Caki2 (cell line): ENCODE data around the gene APOBR. TPM values are rescaled to one million over a fixed set of nuclear protein-coding genes. Genes with fewer than 3 reads are reported as not detected.
"Not testable (repeated sequence)": the region's sequence is repeated elsewhere in the genome, so short reads cannot be mapped to it uniquely, and the experiment has no call there.

ENCODE experiments used
- DNase-seq: peaks from one replicate; pipeline ENCODE4 v3.0.0-alpha.2; 2015; ENCODE audit warnings: low read depth
- in situ Hi-C: cut with HindIII; loops from 2 replicates; pipeline ENCODE4 v1.10.0; 2016; ENCODE audit warnings: low sequenced_read_pairs, low pct_unique_long_range_greater_than_20kb, mixed read lengths
- total RNA-seq: library from RNA; depleted of rRNA; stranded (reverse); fragments of >200 nt; shearing (Covaris generic); gene quantifications from 2 replicates; pipeline ENCODE4 v1.2.3, GENCODE V29; 2014; ENCODE audit warnings: low replicate concordance

Gene APOBR
- total RNA-seq, 1 experiment from 2014 or later: not detected

DNA sequence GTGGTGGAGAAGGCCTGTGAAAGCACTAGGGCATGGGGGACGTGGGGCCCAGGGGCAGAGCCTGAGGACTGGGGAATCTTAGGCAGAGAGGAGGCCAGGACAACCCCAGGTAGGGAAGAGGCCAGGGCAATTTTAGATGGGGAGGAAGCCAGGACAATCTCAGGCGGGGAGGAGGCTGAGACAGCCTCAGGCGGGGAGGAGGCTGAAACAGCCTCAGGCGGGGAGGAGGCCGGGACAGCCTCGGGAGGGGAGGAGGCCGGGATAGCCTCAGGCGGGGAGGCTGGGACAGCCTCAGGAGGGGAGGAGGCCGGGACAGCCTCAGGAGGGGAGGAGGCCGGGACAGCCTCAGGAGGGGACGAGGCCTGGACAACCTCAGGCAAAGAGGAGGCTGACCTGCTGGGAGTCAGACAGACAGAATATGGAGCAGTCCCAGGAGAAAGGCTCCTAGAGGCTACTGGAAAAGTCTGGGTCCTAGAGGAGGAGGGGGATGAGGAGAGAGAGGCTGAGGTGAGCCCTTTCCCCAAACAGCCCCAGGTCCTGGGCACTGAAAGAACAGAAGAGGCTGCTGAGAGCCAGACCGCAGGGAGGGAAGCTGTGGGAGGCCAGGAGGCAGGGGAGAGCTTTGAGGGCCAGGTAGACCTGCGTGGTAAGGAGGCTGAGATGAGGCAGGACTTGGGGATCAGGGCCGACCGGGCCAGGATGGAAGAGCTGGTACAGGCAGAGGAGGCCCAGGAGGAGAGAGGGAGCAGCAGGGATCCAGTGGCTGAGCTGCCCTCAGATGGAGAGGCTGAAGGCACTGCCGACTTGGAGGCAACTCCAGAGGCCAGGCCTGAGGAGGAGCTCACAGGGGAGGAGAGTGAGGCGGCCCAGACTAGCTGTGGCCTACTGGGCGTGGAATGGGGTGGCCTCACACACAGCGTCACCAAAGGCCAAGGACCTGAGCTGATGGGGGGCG, 1.6 kb downstream of the APOBR start:
- DNase-seq: no peak
- in situ Hi-C loops: no loop called here

DNA sequence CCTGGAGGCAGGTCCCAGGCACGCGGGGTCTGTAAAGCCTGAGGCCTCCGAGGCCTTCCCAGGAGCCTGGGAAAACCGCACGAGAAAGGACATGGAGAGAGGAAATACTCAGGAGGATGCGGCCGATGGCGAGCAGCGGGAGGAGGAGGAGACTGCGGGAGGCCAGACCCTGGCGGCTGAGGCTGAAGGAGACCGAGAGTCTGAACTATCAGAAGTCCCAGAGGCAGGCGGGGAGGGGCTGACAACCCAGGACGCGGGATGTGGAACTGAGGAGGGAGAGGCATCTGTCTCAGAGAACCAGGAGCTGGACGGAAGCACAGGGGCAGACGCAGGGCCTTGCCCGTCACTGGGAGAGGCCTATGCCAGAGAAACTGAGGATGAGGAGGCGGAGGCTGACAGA, 2.4 kb downstream of the APOBR start:
- in situ Hi-C loops: no loop called here
- DNase-seq: no peak

DNA sequence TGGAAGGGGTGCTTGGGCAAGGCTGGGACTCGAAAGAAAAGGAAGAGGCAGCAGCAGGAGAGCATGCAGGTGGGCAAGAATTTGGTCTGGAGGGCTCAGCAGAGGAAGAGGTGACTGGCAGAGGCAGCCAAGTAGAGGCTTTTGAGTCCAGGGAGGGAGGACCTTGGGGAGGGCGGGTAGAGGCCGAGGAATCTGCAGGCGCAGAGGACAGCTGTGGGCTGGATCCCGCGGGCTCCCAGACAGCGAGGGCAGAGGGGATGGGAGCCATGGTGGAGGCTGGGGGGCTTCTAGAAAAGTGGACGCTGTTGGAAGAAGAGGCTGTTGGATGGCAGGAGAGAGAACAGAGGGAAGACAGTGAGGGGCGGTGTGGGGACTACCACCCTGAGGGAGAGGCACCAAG, 2.9 kb downstream of the APOBR start:
- no peak for DNase-seq
- in situ Hi-C loops: no loop called here

DNA sequence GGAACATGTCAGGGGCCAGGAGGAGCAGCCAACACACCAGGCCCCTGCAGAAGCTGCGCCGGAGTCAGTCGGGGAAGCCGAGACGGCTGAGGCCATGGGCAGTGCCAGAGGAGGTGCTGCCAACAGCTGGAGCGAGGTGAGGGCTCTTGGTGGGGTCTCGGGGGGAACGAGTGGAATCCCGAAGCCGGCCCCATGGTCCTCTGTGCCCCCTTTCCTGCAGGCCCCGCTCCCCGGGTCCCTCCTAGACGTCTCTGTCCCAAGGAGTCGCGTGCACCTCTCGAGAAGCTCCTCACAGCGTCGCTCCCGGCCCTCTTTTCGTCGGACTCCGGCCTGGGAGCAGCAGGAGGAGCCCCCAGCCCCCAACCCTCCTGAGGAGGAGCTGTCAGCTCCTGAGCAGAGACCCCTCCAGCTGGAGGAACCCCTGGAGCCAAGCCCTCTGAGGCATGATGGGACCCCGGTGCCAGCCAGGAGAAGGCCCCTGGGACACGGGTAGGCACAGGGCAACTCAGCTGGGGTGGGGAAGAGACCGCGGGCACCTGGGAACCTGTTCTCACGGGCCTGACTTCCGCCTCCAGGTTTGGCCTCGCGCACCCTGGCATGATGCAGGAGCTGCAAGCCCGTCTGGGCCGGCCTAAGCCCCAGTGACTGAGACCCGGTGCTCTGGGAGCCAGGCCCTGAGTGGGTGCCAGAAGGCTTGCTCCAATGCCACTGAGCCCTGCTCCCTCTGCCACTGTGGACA, 3.6 kb downstream of the APOBR start:
- in situ Hi-C loops: no loop called here
- no peak for DNase-seq

DNA sequence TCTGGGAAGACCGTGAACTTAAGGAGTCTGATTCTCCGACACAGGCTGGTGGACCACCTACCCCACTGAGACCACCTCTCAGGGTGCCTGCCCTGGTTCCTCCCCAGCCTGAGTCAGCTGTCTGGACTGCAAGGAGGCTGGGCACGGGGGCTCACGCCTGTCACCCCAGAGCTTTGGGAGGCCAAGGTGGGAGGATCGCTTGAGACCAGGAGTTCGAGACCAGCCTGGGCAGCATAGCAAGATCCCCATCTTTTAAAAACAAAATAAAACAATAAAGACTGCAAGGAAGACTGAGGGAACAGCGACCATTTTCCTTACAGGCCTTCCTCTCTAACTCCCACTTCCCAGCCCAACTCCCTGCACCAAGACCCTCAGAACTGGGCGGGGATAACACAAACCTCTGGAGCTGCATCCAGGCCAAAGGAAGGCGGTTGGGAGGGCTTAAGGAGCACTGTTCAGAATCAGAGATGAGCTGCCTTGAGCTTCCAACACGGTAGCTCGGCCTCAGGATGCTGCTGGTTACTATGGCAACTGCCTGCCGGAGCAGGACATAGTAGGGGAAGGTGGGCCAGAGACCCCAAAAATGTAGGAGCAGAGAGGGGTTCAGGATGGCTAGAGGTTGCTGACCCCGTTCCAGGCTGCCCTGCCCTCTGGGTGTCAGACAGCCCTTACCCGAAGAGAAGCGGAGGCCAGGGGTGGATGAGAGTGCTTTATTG, 4.4 kb downstream of the APOBR start:
- no peak for DNase-seq
- in situ Hi-C loops: no loop called here

DNA sequence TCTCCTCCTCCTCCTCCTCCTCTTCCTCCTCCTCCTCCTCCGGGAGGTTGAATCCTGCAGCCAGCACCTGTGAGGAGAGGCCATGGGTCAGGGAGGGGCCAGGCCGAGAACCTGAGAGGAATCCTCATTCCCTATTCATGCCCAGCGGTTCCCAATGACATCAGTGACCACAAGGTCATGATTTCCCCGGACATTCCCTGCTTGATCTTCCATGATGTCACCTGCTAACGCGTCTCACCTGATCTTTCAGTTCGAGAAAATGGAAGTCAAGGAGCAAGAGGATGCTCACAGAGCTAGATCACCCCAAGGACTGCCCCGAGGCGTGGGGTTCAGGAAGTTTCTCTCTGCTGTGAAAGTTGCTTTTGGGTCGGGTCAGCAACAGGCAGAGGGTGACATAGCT, 5.4 kb downstream of the APOBR start:
- in situ Hi-C loops: no loop called here
- peak; percentile 69 for DNase-seq

DNA sequence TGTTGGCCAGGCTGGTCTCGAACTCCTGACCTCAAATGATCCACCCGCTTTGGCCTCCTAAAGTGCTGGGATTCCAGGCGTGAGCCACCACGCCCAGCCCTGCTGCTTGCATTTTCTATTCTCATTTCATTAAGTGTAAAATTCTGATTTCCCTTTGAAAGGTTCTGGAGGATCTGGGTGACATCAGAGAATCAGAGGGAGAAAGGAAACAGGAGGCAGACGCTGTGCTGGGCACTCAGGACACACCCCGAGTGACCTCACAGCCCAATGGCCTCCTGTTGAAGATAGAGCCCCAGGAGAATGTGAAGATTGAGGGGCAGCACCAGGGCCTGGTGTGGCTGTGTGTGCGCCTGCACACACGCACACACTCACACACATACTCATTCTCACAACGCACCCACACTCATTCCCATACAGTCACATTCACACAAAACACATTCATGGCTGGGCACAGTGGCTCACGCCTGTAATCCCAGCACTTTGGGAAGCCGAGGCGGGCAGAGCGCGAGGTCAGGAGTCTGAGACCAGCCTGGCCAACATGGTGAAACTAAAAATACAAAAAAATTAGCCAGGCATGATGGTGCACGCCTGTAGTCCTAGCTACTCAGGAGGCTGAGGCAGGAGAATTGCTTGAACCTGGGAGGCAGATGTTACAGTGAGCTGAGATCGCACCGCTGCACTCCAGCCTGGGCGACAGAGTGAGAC, 6.2 kb downstream of the APOBR start:
- in situ Hi-C loops, DNase-seq: not testable (repeated sequence)

DNA sequence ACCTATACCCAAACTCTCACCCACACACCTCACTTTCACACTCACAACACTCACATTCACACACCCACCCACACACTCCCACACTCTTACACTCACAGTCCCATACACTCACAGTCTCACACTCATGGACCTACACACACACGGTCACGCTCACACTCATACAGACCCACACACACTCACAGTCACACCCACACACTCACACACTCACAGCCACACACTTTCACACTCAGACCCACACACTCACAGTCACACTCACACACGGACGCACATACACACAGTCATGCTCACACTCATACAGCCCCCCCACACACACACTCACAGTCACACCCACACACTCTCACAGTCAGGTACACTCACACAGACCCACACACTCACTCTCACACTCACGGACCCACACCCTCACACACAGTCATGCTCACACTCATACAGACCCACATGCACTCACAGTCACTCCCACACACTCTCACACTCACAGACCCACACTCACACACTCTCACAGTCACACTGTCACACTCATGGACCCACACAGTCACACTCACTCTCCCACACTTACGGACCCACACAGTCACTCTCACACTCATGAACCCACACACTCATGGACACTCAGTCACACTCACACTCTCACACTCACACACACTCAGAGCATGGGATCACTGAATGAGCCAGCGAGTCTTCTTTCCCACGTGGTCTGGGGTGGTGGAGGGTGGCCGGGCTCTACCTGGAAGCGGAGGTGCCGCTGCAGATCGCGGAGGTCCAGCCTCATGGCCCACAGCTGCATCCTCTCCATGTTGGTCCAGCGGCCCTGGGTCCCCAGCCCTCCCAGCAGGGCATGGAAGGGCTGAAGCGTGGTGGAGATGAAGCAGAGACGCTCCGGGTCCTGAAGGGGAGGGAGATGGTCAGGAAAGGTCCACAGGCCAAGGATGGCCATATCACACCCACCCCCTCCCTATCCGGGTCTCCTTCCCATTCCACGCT, 7.1 kb downstream of the APOBR start:
- no peak for DNase-seq
- in situ Hi-C loops: no loop called here

DNA sequence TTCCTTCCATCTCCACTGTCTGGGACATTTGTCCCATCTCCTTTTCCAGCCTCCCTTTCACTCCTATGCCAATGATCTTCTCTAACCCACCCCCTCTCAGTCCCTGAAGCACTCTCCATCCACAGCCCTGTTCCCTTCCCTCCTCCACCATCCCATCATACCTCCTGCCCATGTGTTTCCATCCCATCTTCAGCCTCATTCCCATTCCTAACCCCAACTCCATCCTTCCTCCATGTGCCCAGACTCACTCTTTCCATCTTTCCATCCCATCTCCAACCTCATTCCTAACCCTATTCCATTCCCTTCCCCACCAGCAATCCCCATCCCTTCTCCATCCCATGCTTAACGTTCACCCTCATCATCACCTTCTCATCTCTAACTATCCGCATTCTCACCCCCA, 7.8 kb downstream of the APOBR start:
- in situ Hi-C loops: no loop called here
- no peak for DNase-seq

DNA sequence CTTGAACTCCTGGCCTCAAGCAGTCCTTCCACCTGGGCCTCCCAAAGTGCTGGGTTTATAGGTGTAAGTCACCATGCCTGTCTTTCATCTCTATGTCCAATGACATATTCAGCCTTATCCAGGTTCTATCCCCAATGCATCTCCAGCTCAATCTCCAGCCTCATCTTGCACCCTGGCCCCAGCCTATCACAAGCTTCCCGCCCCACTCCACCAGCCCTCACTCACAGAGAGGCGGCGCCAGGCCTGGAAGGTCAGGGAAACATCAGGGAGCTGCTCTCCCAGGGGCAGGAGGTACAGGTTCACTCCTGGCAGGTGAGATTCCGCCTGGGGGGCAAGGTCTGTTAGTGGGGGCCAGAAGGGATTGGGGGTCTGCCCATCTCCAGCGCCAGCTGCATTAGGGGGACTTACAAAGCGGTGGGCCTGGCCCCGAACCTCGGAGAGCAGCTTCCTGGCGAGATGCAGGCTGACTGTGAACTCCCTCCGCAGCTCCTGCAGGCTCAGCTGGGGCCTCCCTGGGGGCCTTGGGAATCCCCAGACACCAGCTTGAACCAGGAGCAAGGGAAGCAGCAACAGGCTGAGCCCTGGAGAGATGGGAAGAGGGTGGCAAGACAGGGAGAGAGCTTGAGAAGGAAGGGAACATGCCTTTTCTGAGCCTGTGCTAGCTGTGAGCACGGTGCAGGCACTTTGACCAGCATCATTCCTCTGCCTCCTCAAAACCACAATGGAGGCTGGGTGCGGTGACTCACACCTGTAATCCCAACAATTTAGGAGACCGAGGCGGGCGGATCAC, 9.2 kb downstream of the APOBR start:
- in situ Hi-C loops: no loop called here
- DNase-seq: no peak

DNA sequence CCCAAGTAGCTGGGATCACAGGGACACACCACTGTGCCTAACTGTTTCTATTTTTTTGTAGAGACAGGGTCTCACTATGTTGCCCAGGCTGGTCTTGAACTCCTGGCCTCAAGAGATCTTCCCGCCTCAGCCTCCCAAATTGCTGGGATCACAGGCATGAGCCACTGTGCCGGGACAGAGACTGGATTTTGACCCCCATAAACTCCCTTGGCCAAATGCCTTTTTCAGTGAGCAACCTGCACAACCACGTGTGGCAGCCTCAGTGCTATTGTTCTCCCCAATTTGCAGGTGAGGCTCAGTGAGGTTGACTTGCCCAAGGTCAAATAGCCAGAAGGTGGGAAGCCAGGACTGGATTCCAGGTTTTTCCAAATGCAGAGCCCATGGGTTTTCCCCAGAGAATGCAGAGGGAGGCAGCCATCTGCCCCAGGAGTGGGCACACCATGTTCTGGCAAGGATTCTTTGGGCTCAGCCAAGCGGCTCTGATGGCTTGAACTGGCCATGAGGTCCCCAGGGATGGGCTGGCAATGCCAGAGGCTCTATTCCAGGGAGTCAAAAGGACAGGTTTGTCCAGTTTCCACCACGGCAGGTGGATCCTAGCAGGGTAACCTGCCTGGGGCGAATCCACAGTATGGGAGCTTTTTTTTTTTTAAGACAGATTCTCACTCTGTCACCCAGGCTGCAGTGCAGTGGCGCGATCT, 10.4 kb downstream of the APOBR start:
- in situ Hi-C loops: no loop called here
- DNase-seq: no peak

DNA sequence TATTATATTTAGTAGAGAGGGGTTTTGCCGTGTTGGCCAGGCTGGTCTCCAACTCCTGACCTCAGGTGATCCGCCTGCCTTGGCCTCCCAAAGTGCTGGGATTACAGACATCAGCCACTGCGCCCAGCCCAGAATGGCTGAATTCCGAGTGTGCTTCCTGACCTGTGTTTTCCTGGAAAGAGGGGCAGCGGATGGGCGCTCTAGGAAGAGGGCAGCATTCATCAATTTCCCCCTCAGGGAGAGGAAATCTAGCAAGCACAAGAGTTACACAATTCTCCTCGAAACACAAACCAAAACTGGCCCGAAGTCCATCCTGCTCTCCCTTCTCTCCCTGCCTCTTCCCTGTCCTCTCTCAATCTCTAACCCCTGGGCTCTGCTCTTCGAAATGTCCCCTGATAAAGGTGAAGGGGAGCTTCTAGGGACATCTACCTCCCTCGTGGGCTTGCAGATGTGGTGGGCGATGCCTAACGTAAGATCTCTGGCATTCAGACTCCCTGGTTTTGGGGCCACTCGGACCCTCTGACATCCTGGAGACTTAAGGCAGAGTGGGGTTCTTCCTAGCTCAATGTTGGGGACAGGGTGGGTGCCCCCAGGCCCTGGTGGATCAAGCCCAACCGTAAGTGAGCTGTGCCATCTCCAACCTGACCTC, 11.2 kb downstream of the APOBR start:
- in situ Hi-C loops: no loop called here
- DNase-seq: no peak

DNA sequence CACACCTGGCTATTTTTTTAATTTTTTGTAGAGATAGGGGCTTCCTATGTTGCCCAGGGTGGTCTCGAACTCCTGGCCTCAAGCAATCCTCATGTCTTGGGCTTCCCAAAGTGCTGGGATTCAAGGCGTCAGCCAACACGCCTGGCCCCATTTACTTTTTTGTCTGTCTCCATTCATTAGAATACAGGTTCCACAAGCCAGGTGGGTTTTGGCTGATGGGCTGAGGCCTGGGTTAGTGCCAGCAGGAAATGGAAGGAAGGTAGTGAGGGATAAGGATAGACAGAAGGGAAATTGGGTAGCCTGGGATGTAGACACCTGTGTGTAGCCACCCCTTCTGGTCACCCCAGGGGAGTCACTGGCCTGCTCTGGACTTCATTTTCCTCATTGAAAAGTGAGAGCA, 16.6 kb downstream of the APOBR start:
- in situ Hi-C loops: no loop called here
- DNase-seq: no peak

DNA sequence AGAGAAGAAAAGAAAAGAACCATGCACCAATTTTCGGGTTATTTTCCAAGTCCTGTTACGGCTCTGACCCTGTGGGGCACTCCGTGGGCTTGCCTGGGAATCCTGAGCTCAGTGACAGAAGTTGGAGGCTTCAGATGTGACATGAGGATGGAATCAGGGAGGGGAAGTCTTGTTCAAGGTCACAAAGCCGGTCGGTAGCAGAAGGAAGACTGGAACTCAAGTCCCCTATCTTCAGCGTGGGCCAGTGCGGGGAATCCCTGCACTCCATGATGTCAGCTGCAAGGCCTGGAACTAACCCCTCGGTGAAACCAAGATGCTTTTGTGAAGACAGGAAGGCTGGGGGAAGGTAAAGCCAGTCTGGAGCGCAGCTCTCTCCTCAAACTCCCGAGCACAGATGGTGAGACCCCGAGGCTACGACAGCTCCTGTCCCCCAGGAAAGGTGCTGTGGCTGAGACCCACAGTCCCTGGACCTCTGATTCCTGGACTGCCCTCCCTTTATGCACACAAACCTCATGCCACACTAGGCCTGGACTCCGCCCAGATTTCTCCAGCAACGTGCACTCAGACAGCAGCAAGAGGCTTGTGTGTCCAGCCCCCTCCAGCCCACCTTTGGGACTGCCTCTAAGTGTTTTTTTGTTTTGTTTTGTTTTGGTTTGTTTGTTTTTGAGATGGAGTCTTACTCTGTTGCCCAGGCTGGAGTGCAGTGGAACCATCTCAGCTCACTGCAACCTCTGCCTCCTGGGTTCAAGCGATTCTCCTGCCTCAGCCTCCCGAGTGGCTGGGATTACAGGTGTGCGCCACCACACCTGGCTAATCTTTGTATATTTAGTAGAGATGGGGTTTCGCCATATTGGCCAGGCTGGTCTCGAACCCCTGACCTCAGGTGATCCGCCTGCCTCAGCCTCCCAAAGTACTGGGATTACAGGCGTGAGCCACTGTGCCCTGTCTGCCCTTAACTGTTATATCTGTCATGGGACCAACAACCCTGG, 17.7 kb downstream of the APOBR start:
- DNase-seq: no peak
- in situ Hi-C loops: no loop called here
